BJ (cell line): ENCODE results near the gene MS4A5. TPM values are rescaled to one million over a fixed set of nuclear protein-coding genes. Genes with fewer than 3 reads are reported as not detected.
"Not testable (repeated sequence)": the region's sequence is repeated elsewhere in the genome, so short reads cannot be mapped to it uniquely, and the experiment has no call there.

Experiments
- CTCF ChIA-PET: fragments of 350-600 bp; formaldehyde crosslinking; extraction: SDS; loops from one replicate; lab custom pipeline; 2021; ENCODE audit warnings: antibody characterized with exemption, inconsistent platforms; lab: Yijun Ruan, JAX
- POLR2A ChIA-PET: fragments of 300-600 bp; sonication (Branson Sonifier 250); formaldehyde crosslinking; extraction: SDS; loops from one replicate; lab custom pipeline; 2021; ENCODE audit warnings: antibody characterized with exemption; lab: Charles Lee
- DNase-seq: peaks from one replicate; pipeline ENCODE4 v3.0.0-alpha.2; 2011; ENCODE audit warnings: low read depth
- H3K27me3 ChIP-seq: 2 replicates; pipeline ENCODE4 v1.6.0; 2011; ENCODE audit warnings: low read length; ENCODE audit not compliant: control insufficient read depth, insufficient read depth
- H3K36me3 ChIP-seq: 2 replicates; pipeline ENCODE4 v1.5.1; 2011; ENCODE audit warnings: low read length; ENCODE audit not compliant: control insufficient read depth, insufficient read depth
- H3K4me3 ChIP-seq: 2 replicates; pipeline ENCODE4 v1.5.1; 2011; ENCODE audit warnings: low read depth, mild to moderate bottlenecking, control low read depth, low read length
- polyA plus RNA-seq: library from polyadenylated mRNA; depleted of rRNA; stranded (reverse); fragments of >200 nt; gene quantifications from 2 replicates; pipeline ENCODE4 v1.2.3, GENCODE V29; 2011
- TF ChIP-seq, protein P1 (sequence below): IDR thresholded peaks from 2 replicates; pipeline ENCODE4 v1.5.1; 2011; ENCODE audit warnings: low read depth, mild to moderate bottlenecking, control low read depth, inconsistent platforms, low read length, moderate library complexity; ENCODE audit not compliant: insufficient read depth

Gene MS4A5
- polyA plus RNA-seq, 1 experiment, result not detected

DNA sequence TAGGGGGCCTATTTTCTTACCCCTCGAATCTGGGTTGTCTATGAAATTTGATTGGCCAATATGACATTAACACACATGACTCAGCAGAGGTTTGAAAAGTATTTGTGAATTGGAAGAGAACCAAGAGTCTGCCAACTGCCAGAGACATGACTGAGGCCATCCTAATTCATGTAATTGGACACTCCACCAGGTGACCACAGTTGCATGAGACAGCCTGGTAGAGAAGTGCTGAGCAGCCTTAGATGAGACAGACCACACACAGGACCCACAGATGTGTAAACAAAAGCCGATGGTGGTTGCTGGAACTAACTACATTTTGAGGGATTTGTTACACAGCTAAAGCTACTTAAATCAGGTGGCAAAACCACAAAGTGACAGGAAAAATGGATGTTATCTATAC lies 855 bp upstream of the MS4A5 start:
- Histone ChIP-seq H3K36me3 (no peaks in the 10 kb centered on the region), H3K4me3 (no peak overlapping the region), H3K27me3 (no peaks in the 10 kb centered on the region)
- ChIA-PET POLR2A (no interaction called here), CTCF (no interaction called here)
- TF ChIP-seq, protein P1, sequence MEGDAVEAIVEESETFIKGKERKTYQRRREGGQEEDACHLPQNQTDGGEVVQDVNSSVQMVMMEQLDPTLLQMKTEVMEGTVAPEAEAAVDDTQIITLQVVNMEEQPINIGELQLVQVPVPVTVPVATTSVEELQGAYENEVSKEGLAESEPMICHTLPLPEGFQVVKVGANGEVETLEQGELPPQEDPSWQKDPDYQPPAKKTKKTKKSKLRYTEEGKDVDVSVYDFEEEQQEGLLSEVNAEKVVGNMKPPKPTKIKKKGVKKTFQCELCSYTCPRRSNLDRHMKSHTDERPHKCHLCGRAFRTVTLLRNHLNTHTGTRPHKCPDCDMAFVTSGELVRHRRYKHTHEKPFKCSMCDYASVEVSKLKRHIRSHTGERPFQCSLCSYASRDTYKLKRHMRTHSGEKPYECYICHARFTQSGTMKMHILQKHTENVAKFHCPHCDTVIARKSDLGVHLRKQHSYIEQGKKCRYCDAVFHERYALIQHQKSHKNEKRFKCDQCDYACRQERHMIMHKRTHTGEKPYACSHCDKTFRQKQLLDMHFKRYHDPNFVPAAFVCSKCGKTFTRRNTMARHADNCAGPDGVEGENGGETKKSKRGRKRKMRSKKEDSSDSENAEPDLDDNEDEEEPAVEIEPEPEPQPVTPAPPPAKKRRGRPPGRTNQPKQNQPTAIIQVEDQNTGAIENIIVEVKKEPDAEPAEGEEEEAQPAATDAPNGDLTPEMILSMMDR, result no peak
- no peak for DNase-seq

DNA sequence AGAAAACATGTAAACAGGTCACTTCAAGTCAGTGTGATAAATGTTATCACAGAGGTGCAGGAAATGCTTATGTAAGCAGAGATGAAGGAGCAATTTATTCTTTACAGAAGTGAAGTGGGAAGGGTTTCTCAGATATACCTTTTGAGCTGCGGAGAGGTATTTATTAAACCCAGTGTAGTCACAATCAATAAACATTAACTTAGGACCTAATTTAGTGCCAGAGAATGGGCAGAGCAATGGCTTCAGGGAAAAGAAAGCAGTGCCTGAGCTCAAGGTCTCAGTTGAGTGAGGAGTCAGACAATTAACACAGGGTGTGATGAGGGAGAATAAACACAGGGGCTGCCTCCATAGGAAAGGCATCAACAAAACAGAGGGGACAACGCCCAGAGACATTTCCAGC lies 1.9 kb downstream of the MS4A5 start:
- CTCF ChIA-PET, result no interaction called here
- POLR2A ChIA-PET, result no interaction called here
- no peak for DNase-seq
- H3K4me3 ChIP-seq, result no peak overlapping the region
- no peaks in the 10 kb centered on the region for H3K36me3 ChIP-seq
- H3K27me3 ChIP-seq, result no peaks in the 10 kb centered on the region
- TF ChIP-seq, protein P1, result no peak

DNA sequence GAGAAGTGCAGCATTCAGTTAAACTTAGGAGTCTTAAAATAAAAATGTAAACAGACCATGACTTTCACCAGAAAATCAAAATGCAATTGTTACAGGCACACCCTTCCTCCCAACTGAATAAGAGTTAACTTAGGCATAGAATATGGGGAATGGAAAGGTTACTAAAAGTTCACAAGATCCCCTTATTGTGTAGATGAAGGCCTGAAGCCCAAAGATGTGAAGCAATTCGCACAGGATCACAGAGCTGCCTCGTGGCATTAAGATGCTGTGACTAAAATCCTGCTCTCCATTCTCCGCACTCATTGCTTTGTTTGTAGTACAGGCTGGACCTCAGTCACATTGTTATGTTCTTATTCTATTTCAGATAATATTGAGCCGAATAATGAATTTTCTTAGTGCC lies 4.0 kb downstream of the MS4A5 start:
- DNase-seq, result no peak
- ChIA-PET POLR2A (no interaction called here), CTCF (no interaction called here)
- TF ChIP-seq, protein P1, result no peak
- H3K27me3 ChIP-seq, result no peaks in the 10 kb centered on the region
- no peaks in the 10 kb centered on the region for H3K36me3 ChIP-seq
- no peak overlapping the region for H3K4me3 ChIP-seq

DNA sequence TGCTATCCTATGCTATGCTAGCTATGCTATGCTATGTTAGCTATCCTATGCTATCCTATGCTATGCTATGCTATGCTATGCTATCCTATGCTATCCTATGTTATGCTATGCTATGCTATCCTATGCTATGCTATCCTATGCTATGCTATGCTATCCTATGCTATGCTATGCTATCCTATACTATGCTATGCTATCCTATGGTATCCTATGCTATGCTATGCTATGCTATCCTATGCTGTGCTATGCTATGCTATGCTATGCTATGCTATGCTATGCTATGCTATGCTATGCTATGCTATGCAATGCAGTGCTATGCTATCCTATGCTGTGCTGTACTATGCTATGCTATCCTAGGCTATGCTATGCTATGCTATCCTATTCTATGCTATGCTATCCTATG lies 17.7 kb downstream of the MS4A5 start:
- ChIA-PET POLR2A (no interaction called here), CTCF (no interaction called here)
- Histone ChIP-seq H3K27me3 (no peaks in the 10 kb centered on the region), H3K36me3 (no peaks in the 10 kb centered on the region), H3K4me3 (no peak overlapping the region)
- DNase-seq, result no peak
- TF ChIP-seq, protein P1, result no peak

DNA sequence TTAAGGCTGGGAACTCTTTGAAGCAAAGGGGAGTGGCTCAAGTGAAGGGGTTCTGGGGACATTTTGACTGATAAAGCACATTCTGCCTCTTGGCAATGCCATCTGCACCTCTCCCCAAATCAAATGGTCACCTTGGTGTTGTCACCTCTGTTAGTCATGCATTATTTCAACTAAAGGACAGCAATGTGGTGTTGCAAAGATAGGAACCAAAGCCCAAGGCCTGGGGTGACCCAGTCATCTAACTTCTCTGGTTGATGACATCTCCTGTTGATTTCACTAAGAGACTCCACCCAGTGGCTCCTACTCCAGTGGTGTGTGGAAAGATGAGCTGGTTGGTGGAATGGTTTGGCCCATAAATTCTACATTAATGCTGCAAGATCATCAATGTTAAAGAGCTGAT lies 18.5 kb downstream of the MS4A5 start:
- POLR2A ChIA-PET, result no interaction called here
- DNase-seq, result no peak
- Histone ChIP-seq H3K36me3 (no peaks in the 10 kb centered on the region), H3K27me3 (no peaks in the 10 kb centered on the region), H3K4me3 (no peak overlapping the region)
- CTCF ChIA-PET, result no interaction called here
- TF ChIP-seq, protein P1, result no peak

DNA sequence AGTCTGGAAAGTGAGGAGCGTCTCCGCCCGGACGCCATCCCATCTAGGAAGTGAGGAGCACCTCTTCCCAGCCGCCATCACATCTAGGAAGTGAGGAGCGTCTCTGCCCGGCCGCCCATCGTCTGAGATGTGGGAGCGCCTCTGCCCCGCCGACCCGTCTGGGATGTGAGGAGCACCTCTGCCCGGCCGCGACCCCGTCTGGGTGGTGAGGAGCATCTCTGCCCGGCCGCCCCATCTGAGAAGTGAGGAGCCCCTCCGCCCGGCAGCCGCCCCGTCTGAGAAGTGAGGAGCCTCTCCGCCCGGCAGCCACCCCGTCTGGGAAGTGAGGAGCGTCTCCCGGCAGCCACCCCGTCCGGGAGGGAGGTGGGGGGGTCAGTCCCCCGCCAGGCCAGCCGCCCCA lies 21.8 kb downstream of the MS4A5 start:
- POLR2A ChIA-PET, CTCF ChIA-PET, H3K4me3 ChIP-seq, H3K36me3 ChIP-seq, DNase-seq, H3K27me3 ChIP-seq: not testable (repeated sequence)
